HG02885 (cell line): ENCODE measurements around the gene SHB.

Experiments
- ATAC-seq: cut with Tn5 transposase; IDR thresholded peaks from one replicate; pipeline ENCODE4 v1.9.1; 2021; ENCODE audit warnings: mild to moderate bottlenecking; ENCODE audit not compliant: unreplicated experiment, poor library complexity

The SHB gene

GRCh38 chr9:37944671-37945481 lies 124.2 kb downstream of the SHB start:
- no peak for ATAC-seq

- ATAC-seq: no peak
Measured at GRCh38 chr9:37944266-37944650, 124.8 kb downstream of the SHB start.

- no peak for ATAC-seq
Measured at GRCh38 chr9:37943345-37944265, 125.4 kb downstream of the SHB start.

GRCh38 chr9:37942621-37943344 lies 126.2 kb downstream of the SHB start:
- ATAC-seq: no peak

GRCh38 chr9:37941253-37941652 lies 127.8 kb downstream of the SHB start:
- no peak for ATAC-seq

- no peak for ATAC-seq
Measured at GRCh38 chr9:37939575-37940095, 129.4 kb downstream of the SHB start.

- ATAC-seq: no peak
Measured at GRCh38 chr9:37938121-37938891, 130.7 kb downstream of the SHB start.

GRCh38 chr9:37937366-37937765 lies 131.7 kb downstream of the SHB start:
- ATAC-seq: no peak

- ATAC-seq: no peak
Measured at GRCh38 chr9:37936965-37937364, 132.1 kb downstream of the SHB start.

- no peak for ATAC-seq
Measured at GRCh38 chr9:37936376-37936775, 132.7 kb downstream of the SHB start.

GRCh38 chr9:37935096-37935495 lies 133.9 kb downstream of the SHB start:
- no peak for ATAC-seq

GRCh38 chr9:37931592-37931991 lies 137.4 kb downstream of the SHB start:
- no peak for ATAC-seq

- no peak for ATAC-seq
Measured at GRCh38 chr9:37929441-37929895, 139.6 kb downstream of the SHB start.

- ATAC-seq: no peak
Measured at GRCh38 chr9:37928552-37929430, 140.2 kb downstream of the SHB start.

GRCh38 chr9:37927601-37928551 lies 141.2 kb downstream of the SHB start:
- ATAC-seq: no peak

GRCh38 chr9:37927132-37927531 lies 141.9 kb downstream of the SHB start:
- ATAC-seq: no peak

GRCh38 chr9:37926737-37927118 lies 142.3 kb downstream of the SHB start:
- no peak for ATAC-seq
